Kidney (tissue), 14 donors: ENCODE results near the gene CRYAB. TPM values are rescaled to one million over a fixed set of nuclear protein-coding genes. Genes with fewer than 3 reads are reported as not detected.
A peak's percentile ranks its signal among the peaks of the same experiment; 100 is the strongest.

Experiments
- DNase-seq, 5 donors: peaks; one replicate each; pipeline ENCODE4 v3.0.0-alpha.2; 2013 to 2020
- FAIRE-seq: peaks from 2 replicates; lab custom pipeline; 2012; peaks lifted over from hg19 to GRCh38; lab: Jason Lieb, UNC
- H3K27ac ChIP-seq, 2 donors: one replicate each; pipeline ENCODE4 v1.7.0; 2013; ENCODE audit warnings: low read depth in 2 of 2, low read length in 2 of 2, inconsistent platforms in 1 of 2
- H3K27me3 ChIP-seq: one replicate; pipeline ENCODE4 v1.7.1; 2013; ENCODE audit warnings: low read length, inconsistent platforms; ENCODE audit not compliant: control insufficient read depth, insufficient read depth
- H3K36me3 ChIP-seq, 3 donors: one replicate each; pipeline versions ENCODE4 v1.7.0 to v1.7.1; 2013; ENCODE audit warnings: low read length in 3 of 3, control low read depth in 1 of 3, inconsistent platforms in 1 of 3; ENCODE audit not compliant: insufficient read depth in 3 of 3, control insufficient read depth in 2 of 3
- H3K4me1 ChIP-seq, 3 donors: one replicate each; pipeline versions ENCODE4 v1.7.0 to v1.7.1; 2013; ENCODE audit warnings: low read length in 3 of 3, inconsistent platforms in 1 of 3, low read depth in 1 of 3; ENCODE audit not compliant: control insufficient read depth in 2 of 3, insufficient read depth in 2 of 3
- H3K4me3 ChIP-seq, 3 donors: one replicate each; pipeline versions ENCODE4 v1.7.0 to v1.8.1; 2013; ENCODE audit warnings: low read length in 3 of 3, control low read depth in 1 of 3, inconsistent platforms in 1 of 3
- H3K9ac ChIP-seq, 3 donors: one replicate each; pipeline versions ENCODE4 v1.7.0 to v1.7.1; 2013; ENCODE audit warnings: low read length in 3 of 3, control low read depth in 1 of 3, inconsistent platforms in 1 of 3
- H3K9me3 ChIP-seq, 3 donors: one replicate each; pipeline versions ENCODE4 v1.7.0 to v1.7.1; 2013; ENCODE audit warnings: low read length in 3 of 3, control low read depth in 1 of 3, inconsistent platforms in 1 of 3; ENCODE audit not compliant: control insufficient read depth in 2 of 3, insufficient read depth in 1 of 3
- intact Hi-C: fragments of 100-400 bp; cut with DNase I; formaldehyde crosslinking; loops from one replicate; pipeline ENCODE4 v1.11.1; 2022
- polyA plus RNA-seq: library from polyadenylated mRNA; stranded (reverse); fragments of 350-450 nt; fragmentation: Illumina TruSeq; extraction: RNeasy Lipid Tissue Mini Kit (QIAGEN cat#74804); gene quantifications from one replicate; pipeline ENCODE4 v1.2.3, GENCODE V29; 2014; ENCODE audit warnings: low read depth, low replicate concordance; ENCODE audit not compliant: insufficient read depth
- total RNA-seq: library from RNA; stranded (reverse); fragmentation: NEBNext Ultra II Directional; extraction: Animal tissue kit (Norgen Biotek cat#: 25700); gene quantifications from one replicate; pipeline ENCODE4 v1.2.1, GENCODE V29; 2021
- TF ChIP-seq, protein P1 (sequence below): IDR thresholded peaks from 3 replicates; pipeline ENCODE4 v1.5.1; 2012; ENCODE audit warnings: mild to moderate bottlenecking, moderate library complexity, borderline replicate concordance; ENCODE audit not compliant: insufficient read depth; ENCODE audit errors: extremely low read depth
- donor health status: control.
- donor health status: control.
- donor health status: control.
- donor health status: control.
- donor health status: control.
- donor health status: DM: yes; HTN: yes; CAD: no.
- donor health status: Normal renal cell carcinoma (clear cell type).

CRYAB gene
- total and polyA plus RNA-seq, 2 donors from 2014 or later, result 1,312 to 1,857 TPM

DNA sequence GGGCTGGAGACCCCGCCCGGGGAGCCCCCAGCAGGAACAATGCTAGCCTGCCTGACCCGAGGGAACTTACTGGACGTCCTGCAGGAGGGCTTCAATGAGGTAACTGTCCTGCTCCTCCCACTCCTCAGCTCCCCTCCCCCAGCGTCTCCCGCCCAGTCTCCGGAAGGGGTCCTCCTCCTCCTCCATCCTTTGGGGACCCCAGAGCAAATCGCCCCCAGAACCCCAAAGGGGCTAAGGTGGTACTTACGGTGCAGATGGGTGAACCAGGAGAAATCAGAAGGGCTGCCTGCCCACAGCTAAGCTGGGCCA, 25.8 kb upstream of the CRYAB start:
- TF ChIP-seq, protein P1, sequence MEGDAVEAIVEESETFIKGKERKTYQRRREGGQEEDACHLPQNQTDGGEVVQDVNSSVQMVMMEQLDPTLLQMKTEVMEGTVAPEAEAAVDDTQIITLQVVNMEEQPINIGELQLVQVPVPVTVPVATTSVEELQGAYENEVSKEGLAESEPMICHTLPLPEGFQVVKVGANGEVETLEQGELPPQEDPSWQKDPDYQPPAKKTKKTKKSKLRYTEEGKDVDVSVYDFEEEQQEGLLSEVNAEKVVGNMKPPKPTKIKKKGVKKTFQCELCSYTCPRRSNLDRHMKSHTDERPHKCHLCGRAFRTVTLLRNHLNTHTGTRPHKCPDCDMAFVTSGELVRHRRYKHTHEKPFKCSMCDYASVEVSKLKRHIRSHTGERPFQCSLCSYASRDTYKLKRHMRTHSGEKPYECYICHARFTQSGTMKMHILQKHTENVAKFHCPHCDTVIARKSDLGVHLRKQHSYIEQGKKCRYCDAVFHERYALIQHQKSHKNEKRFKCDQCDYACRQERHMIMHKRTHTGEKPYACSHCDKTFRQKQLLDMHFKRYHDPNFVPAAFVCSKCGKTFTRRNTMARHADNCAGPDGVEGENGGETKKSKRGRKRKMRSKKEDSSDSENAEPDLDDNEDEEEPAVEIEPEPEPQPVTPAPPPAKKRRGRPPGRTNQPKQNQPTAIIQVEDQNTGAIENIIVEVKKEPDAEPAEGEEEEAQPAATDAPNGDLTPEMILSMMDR, result no peak
- DNase-seq, result no peak
- H3K27me3 ChIP-seq, result no peaks in the 10 kb centered on the region
- intact Hi-C loops, result loop anchor here (10.0 kb wide), 1 partner anchor 47 kb away; no protein-coding TSS in a partner anchor
- H3K4me3 ChIP-seq, result peak overlapping the region; percentile 71 to 81 (median 79)
- peak overlapping the region in 2 of 3 donors; percentile 18 to 37 for H3K9ac ChIP-seq
- H3K36me3 ChIP-seq, result no peaks in the 10 kb centered on the region
- H3K9me3 ChIP-seq, result no peaks in the 10 kb centered on the region
- no peak for FAIRE-seq
- peaks cover 10 to 12% (median 10%) of the 10 kb centered on the region in 3 donors for H3K4me1 ChIP-seq
- H3K27ac ChIP-seq, result no peak overlapping the region

DNA sequence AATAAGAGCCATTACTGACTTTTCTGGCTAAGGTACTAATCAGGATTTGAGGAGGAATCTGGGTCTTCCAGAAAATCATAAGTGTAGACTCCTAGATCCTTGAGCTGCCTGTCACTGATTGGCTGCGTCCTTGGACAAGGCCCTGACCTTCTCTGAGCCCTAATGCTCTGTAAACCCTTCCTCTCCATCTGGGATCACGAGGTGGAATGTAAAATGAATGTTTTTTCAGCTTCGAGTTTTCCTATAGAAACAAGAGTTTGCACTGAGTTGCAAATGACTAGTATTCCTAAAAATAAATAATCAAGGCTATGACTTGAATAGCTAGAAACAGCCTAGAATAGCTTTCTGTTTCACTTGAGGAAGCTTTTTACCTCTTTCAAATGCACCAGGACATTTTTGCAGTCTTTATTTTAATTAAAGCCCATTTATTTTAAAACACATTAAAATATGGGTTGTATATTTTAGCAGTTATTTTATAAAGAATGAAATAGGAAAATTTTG, 24.5 kb upstream of the CRYAB start:
- no peaks in the 10 kb centered on the region for H3K27me3 ChIP-seq
- H3K9me3 ChIP-seq, result no peaks in the 10 kb centered on the region
- H3K4me1 ChIP-seq, result peaks cover 10 to 12% (median 10%) of the 10 kb centered on the region in 3 donors
- TF ChIP-seq, protein P1, result no peak
- H3K4me3 ChIP-seq, result peak overlapping the region in 2 of 3 donors; percentile 79 to 81
- peak overlapping the region in 1 of 2 donors; percentile 0 for H3K27ac ChIP-seq
- H3K36me3 ChIP-seq, result no peaks in the 10 kb centered on the region
- DNase-seq (no peak), FAIRE-seq (no peak)
- intact Hi-C loops, result loop anchor here (10.0 kb wide), 1 partner anchor 49 kb away; no protein-coding TSS in a partner anchor
- H3K9ac ChIP-seq, result peak overlapping the region in 2 of 3 donors; percentile 37 to 72

DNA sequence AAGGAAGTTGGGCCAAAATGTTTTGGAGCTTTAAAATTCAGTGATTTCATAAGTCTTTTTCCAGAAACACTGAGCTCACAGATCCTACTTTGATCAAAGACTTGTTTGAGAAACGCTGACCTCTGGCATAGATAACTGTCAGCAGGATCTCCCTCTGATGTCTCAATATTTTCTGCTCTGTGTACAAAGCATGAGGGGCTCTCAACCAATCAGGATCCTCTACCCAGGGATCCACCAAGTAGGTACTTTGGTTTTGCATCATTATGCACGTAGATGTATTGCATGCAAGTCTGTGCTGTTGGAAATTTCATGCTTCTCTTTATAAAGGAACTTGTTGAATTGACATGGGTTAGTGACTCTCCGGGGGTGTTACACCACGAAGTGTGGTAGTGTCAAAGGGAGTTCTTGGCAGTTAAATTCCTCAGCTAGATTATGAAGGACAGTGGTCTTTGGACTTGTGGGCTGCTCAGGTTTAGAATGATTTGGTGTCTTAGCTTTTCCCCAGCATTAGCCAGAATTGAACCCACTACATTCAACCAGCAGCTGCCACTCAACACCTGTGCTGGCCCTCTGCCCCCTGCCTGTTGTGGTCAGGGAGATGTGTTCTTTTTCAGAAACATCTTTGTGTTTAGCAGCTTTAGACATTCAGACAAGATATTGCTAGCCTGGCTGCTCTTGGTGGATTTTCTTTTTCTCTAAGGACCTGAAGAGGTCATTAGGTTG, 23.9 kb upstream of the CRYAB start:
- Histone ChIP-seq H3K4me3 (no peak overlapping the region), H3K36me3 (no peaks in the 10 kb centered on the region), H3K4me1 (peaks cover 10 to 12% (median 10%) of the 10 kb centered on the region in 3 donors), H3K27ac (peak overlapping the region; percentile 14 to 41), H3K9ac (peak overlapping the region in 1 of 3 donors; percentile 37), H3K9me3 (no peaks in the 10 kb centered on the region), H3K27me3 (no peaks in the 10 kb centered on the region)
- peak in 1 of 5 donors; percentile 39 for DNase-seq
- no peak for FAIRE-seq
- intact Hi-C loops, result loop anchor here (10.0 kb wide), 1 partner anchor 49 kb away; no protein-coding TSS in a partner anchor
- TF ChIP-seq, protein P1, result no peak
